Measurements from ENCODE around the gene GALNT16.
"Not testable (repeated sequence)": the region's sequence is repeated elsewhere in the genome, so short reads cannot be mapped to it uniquely, and the experiment has no call there.

Gene GALNT16

GRCh38 chr14:69260861-69261564 lies 1.1 kb downstream of the GALNT16 start:
- no peak for DNase-seq

GRCh38 chr14:69261761-69262331 lies 1.9 kb downstream of the GALNT16 start:
- DNase-seq = no peak

GRCh38 chr14:69262516-69262915 lies 2.6 kb downstream of the GALNT16 start:
- DNase-seq = no peak

- no peak for DNase-seq
Measured at GRCh38 chr14:69263364-69263763, 3.4 kb downstream of the GALNT16 start.

GRCh38 chr14:69263771-69264170 lies 3.8 kb downstream of the GALNT16 start:
- DNase-seq = no peak

GRCh38 chr14:69266572-69267345 lies 6.8 kb downstream of the GALNT16 start:
- no peak for DNase-seq

- no peak for DNase-seq
Measured at GRCh38 chr14:69267492-69267891, 7.5 kb downstream of the GALNT16 start.

- DNase-seq = no peak
Measured at GRCh38 chr14:69268223-69268622, 8.3 kb downstream of the GALNT16 start.

GRCh38 chr14:69268763-69269162 lies 8.8 kb downstream of the GALNT16 start:
- DNase-seq = no peak

GRCh38 chr14:69269381-69269780 lies 9.4 kb downstream of the GALNT16 start:
- DNase-seq = no peak

GRCh38 chr14:69270097-69270496 lies 10.1 kb downstream of the GALNT16 start:
- no peak for DNase-seq

- no peak for DNase-seq
Measured at GRCh38 chr14:69270795-69271708, 11.1 kb downstream of the GALNT16 start.

GRCh38 chr14:69274321-69274720 lies 14.4 kb downstream of the GALNT16 start:
- no peak for DNase-seq

GRCh38 chr14:69275331-69275730 lies 15.4 kb downstream of the GALNT16 start:
- no peak for DNase-seq

- not testable (repeated sequence) for DNase-seq
Measured at GRCh38 chr14:69277356-69277755, 17.4 kb downstream of the GALNT16 start.

GRCh38 chr14:69280746-69281291 lies 20.9 kb downstream of the GALNT16 start:
- no peak for DNase-seq

- no peak for DNase-seq
Measured at GRCh38 chr14:69281450-69282169, 21.7 kb downstream of the GALNT16 start.

- no peak for DNase-seq
Measured at GRCh38 chr14:69282448-69282847, 22.5 kb downstream of the GALNT16 start.

- no peak for DNase-seq
Measured at GRCh38 chr14:69284170-69284569, 24.2 kb downstream of the GALNT16 start.

GRCh38 chr14:69285661-69286255 lies 25.8 kb downstream of the GALNT16 start:
- no peak for DNase-seq
